Gastroesophageal sphincter (tissue), 4 donors: ENCODE data around the gene SUGCT. TPM values are rescaled to one million over a fixed set of nuclear protein-coding genes. Genes with fewer than 3 reads are reported as not detected.
"Not testable (repeated sequence)": the region's sequence is repeated elsewhere in the genome, so short reads cannot be mapped to it uniquely, and the experiment has no call there.

Experiments
- ATAC-seq: fragments of 150-250 bp; one replicate; pipeline ENCODE4 v1.9.1; 2016; ENCODE audit warnings: mild to moderate bottlenecking, moderate library complexity
- H3K27ac ChIP-seq, 4 donors: fragments of 200-600 bp; sonication (generic) in 3 of 4; 1 replicate in 3 of 4; 2 replicates in 1 of 4; pipeline ENCODE4 v1.5.1; 2016 to 2019
- H3K27me3 ChIP-seq: fragments of 200-600 bp; sonication (generic); one replicate; pipeline ENCODE4 v1.5.1; 2019
- H3K36me3 ChIP-seq, 2 donors: fragments of 200-600 bp; sonication (generic); one replicate each; pipeline ENCODE4 v1.5.1; 2019; ENCODE audit warnings: control low read depth in 1 of 2
- H3K4me1 ChIP-seq, 3 donors: fragments of 200-600 bp; sonication (generic); 1 replicate in 2 of 3; 2 replicates in 1 of 3; pipeline ENCODE4 v1.5.1; 2016 to 2019; ENCODE audit warnings: control low read depth in 2 of 3
- H3K4me3 ChIP-seq, 2 donors: fragments of 200-600 bp; sonication (generic); one replicate each; pipeline ENCODE4 v1.5.1; 2019; ENCODE audit warnings: mild to moderate bottlenecking in 1 of 2, moderate library complexity in 1 of 2
- H3K9me3 ChIP-seq, 3 donors: fragments of 200-600 bp; sonication (generic); one replicate each; pipeline ENCODE4 v1.5.1; 2017 to 2019; ENCODE audit warnings: control low read depth in 2 of 3
- EP300 ChIP-seq: sonication (generic); formaldehyde crosslinking; IDR thresholded peaks from one replicate; pipeline ENCODE4 v1.6.1; 2017; ENCODE audit warnings: antibody characterized with exemption, mild to moderate bottlenecking
- POLR2A ChIP-seq, 2 donors: fragments of 450-650 bp; IDR thresholded peaks; one replicate each; pipeline ENCODE4 v1.6.1; 2017; ENCODE audit warnings: antibody characterized with exemption in 2 of 2, mild to moderate bottlenecking in 2 of 2, moderate library complexity in 1 of 2
- POLR2AphosphoS5 ChIP-seq: sonication (generic); formaldehyde crosslinking; IDR thresholded peaks from one replicate; pipeline ENCODE4 v1.6.1; 2017; ENCODE audit warnings: antibody characterized with exemption
- WGBS, 2 donors: methylation state at CpG; one replicate each; pipeline ENCODE4 v1.1.5; 2018; ENCODE audit warnings: low coverage in 1 of 2; 5-methylcytosine and 5-hydroxymethylcytosine counted together
- total RNA-seq, 4 donors: library from RNA; depleted of rRNA; stranded (reverse); fragments of >200 nt; gene quantifications; one replicate each; pipeline ENCODE4 v1.1.0, GENCODE V29; 2016
- TF ChIP-seq, protein P1 (sequence below), 4 experiments: fragments of 200-600 bp in 2 of 4; fragments of 450-650 bp in 2 of 4; sonication (generic) in 1 of 4; IDR thresholded peaks; one replicate each; pipeline ENCODE4 v1.5.1; 2017 to 2019; ENCODE audit warnings: antibody characterized with exemption in 4 of 4, mild to moderate bottlenecking in 2 of 4, moderate library complexity in 2 of 4

SUGCT gene
- total RNA-seq, 4 donors from 2014 or later = 1.2 to 17.3 (median 10.8) TPM

- Histone ChIP-seq H3K4me3 (no peak overlapping the region), H3K9me3 (no peaks in the 10 kb centered on the region), H3K27me3 (no peaks in the 10 kb centered on the region), H3K4me1 (no peaks in the 10 kb centered on the region), H3K36me3 (no peaks in the 10 kb centered on the region), H3K27ac (no peak overlapping the region)
- ATAC-seq = no peak
- TF ChIP-seq POLR2AphosphoS5 (no peak), EP300 (no peak), POLR2A (IDR thresholded peaks at IDR 0.05) (no peak)
- TF ChIP-seq, protein P1, sequence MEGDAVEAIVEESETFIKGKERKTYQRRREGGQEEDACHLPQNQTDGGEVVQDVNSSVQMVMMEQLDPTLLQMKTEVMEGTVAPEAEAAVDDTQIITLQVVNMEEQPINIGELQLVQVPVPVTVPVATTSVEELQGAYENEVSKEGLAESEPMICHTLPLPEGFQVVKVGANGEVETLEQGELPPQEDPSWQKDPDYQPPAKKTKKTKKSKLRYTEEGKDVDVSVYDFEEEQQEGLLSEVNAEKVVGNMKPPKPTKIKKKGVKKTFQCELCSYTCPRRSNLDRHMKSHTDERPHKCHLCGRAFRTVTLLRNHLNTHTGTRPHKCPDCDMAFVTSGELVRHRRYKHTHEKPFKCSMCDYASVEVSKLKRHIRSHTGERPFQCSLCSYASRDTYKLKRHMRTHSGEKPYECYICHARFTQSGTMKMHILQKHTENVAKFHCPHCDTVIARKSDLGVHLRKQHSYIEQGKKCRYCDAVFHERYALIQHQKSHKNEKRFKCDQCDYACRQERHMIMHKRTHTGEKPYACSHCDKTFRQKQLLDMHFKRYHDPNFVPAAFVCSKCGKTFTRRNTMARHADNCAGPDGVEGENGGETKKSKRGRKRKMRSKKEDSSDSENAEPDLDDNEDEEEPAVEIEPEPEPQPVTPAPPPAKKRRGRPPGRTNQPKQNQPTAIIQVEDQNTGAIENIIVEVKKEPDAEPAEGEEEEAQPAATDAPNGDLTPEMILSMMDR (IDR thresholded peaks at IDR 0.05) = no peak
- 86 to 90% methylated on average over 1 to 2 of the region's 2 CpGs for WGBS, 2 donors
These were observed 27.7 kb downstream of the SUGCT start for GRCh38 chr7:40162516-40162915.

DNA sequence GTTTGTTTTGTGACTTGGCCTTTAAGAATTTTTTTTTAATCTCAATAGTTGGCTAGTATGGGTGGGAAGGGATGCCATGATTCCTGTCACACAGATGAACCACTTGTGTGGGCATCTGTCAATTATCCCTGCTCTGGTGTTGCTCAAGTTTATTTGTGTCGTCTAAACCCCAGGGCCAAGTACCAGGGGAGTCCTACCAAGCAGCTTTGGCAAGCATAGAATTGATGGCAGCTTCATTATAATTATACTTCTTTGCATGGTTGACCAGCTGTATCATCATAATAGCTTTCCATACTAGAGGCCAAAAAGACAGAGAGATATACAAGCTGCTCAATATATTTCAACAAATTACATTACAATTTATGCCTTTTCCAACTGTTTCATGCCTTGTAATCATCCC, 30.4 kb downstream of the SUGCT start:
- Histone ChIP-seq H3K27ac (no peak overlapping the region), H3K27me3 (no peaks in the 10 kb centered on the region), H3K4me3 (no peak overlapping the region), H3K36me3 (no peaks in the 10 kb centered on the region), H3K4me1 (no peaks in the 10 kb centered on the region), H3K9me3 (no peaks in the 10 kb centered on the region)
- no peak for TF ChIP-seq POLR2A (IDR thresholded peaks at IDR 0.05)
- TF ChIP-seq POLR2AphosphoS5 = no peak
- no peak for TF ChIP-seq EP300
- TF ChIP-seq, protein P1 (IDR thresholded peaks at IDR 0.05) = no peak
- ATAC-seq = no peak
- WGBS, 2 donors = 25 to 100% methylated on average over 1 of the region's 1 CpG

DNA sequence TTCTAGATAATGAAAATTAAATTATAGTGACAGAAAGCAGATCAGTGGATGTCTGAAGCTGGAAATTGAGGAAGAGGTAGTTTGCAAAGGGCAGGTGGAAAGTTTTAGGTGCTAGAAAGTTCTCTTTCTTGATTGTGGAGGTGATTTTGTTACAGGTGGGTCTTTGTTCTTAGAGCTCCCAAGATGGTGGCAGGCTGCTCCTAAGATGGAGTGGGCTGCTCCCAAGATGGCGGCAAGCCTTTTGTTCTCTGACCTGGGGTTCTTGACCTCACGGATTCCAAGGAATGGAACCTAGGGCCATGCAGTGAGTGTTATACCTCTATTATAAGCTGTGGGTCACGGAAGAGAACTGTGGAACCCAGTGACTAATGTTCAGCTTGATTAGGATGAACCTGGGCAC, 32.5 kb downstream of the SUGCT start:
- WGBS, 2 donors = 100% methylated on average over 1 of the region's 3 CpGs; no CpG with 5 or more reads in 1 of the 2 donors
- Histone ChIP-seq H3K9me3 (no peaks in the 10 kb centered on the region), H3K36me3 (no peaks in the 10 kb centered on the region), H3K4me3 (no peak overlapping the region), H3K27me3 (no peaks in the 10 kb centered on the region), H3K4me1 (no peaks in the 10 kb centered on the region), H3K27ac (no peak overlapping the region)
- ATAC-seq = no peak
- TF ChIP-seq POLR2AphosphoS5 (no peak), EP300 (no peak), POLR2A (IDR thresholded peaks at IDR 0.05) (no peak)
- TF ChIP-seq, protein P1 (IDR thresholded peaks at IDR 0.05) = no peak

DNA sequence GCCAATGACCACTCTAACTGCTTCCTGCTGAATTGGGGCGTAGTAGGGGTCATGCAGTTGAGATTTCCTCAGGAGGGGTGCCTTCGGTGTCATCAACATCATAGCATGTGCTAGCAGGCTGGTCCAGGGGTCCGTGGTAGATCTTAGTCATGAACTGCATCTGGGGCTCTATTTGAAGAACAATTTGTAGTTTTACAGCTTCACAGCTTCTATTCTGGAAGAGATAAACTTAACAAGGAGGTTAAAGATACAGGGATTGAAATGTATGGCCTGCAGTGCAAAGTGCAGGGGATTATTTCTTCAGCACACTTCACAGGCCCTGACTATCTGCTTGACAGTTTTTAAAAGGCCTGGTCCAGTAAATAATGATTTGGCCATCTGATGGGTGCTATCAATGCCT, 33.5 kb downstream of the SUGCT start:
- H3K9me3 ChIP-seq, H3K4me1 ChIP-seq, H3K36me3 ChIP-seq, H3K27ac ChIP-seq, H3K4me3 ChIP-seq, ATAC-seq, H3K27me3 ChIP-seq: not testable (repeated sequence)
- 93% methylated on average over 3 of the region's 3 CpGs; no CpG with 5 or more reads in 1 of the 2 donors for WGBS, 2 donors

DNA sequence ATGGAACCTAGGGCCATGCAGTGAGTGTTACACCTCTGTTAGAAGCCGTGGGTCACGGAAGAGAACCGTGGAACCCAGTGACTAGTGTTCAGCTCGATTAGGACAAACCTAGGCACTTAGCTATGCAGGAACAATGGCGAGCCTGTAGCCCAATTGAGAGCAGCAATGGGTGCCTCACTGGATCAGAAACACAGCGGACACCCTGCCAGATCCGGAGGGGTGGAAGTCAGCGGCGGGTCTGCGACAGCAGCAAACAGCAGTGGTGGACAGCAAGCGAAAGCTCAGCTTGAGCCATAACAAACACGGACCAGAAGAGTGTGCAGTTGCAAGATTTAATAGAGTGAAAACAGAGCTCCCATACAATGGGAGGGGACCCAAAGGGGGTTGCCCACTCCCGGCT, 38.3 kb downstream of the SUGCT start:
- H3K27ac ChIP-seq, H3K36me3 ChIP-seq, H3K27me3 ChIP-seq, ATAC-seq, H3K9me3 ChIP-seq, H3K4me3 ChIP-seq, H3K4me1 ChIP-seq: not testable (repeated sequence)
- 71 to 89% methylated on average over 1 to 6 of the region's 13 CpGs for WGBS, 2 donors

- H3K27ac ChIP-seq, H3K4me3 ChIP-seq, H3K36me3 ChIP-seq, ATAC-seq, H3K27me3 ChIP-seq, H3K9me3 ChIP-seq, H3K4me1 ChIP-seq: not testable (repeated sequence)
- WGBS, 2 donors = 88 to 100% methylated on average over 2 to 6 of the region's 6 CpGs
These were observed 40.5 kb downstream of the SUGCT start for GRCh38 chr7:40175256-40175655.
